Tibial nerve (tissue), 3 donors: Measurements from ENCODE around the gene GPR135.

ENCODE experiments used
- EP300 ChIP-seq, 2 donors: sonication (generic); formaldehyde crosslinking; IDR thresholded peaks; one replicate each; pipeline ENCODE4 v1.6.1; 2017; ENCODE audit warnings: antibody characterized with exemption in 2 of 2, mild to moderate bottlenecking in 1 of 2
- POLR2A ChIP-seq, 2 donors: fragments of 450-650 bp; IDR thresholded peaks; one replicate each; pipeline ENCODE4 v1.6.1; 2017; ENCODE audit warnings: antibody characterized with exemption in 2 of 2, mild to moderate bottlenecking in 2 of 2, moderate library complexity in 2 of 2

GRCh38 chr14:59435101-59435500 lies 30.1 kb downstream of the GPR135 start:
- TF ChIP-seq EP300 (IDR thresholded peaks at IDR 0.05) (no peak), POLR2A (IDR thresholded peaks at IDR 0.05) (no peak)
